Ammon's horn (tissue), 1 donor: Measurements from ENCODE around the gene OLFML1.

Source experiments
- DNase-seq: peaks from one replicate; pipeline ENCODE4 v3.0.0-alpha.2; 2016; ENCODE audit warnings: low spot score

OLFML1 gene

GRCh38 chr11:7532405-7533145 lies 47.3 kb downstream of the OLFML1 start:
- no peak for DNase-seq

GRCh38 chr11:7533199-7534041 lies 48.1 kb downstream of the OLFML1 start:
- no peak for DNase-seq

GRCh38 chr11:7534042-7534378 lies 48.7 kb downstream of the OLFML1 start:
- no peak for DNase-seq

- no peak for DNase-seq
Observed at GRCh38 chr11:7536100-7536499, 50.8 kb downstream of the OLFML1 start.

- no peak for DNase-seq
Observed at GRCh38 chr11:7537265-7537664, 52.0 kb downstream of the OLFML1 start.

DNA sequence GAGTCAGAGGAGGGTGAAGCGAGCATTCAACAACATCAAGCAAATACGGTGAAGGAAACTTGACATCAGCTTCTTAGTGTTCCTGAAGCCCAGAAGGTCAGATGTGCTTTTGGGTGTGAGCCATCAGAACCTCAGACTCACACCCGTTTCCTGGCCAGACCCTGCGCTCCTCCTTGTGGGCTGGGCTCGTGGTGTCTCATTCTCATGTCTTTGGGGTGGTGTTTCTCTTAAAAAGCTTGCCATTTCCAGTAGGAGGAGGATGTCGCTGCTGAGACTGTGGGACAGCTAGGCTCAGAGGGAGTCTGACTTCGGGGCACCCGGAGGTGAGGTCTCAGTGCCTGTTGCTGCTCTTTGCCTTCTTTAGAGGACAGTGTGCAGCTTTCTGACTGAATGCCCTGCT lies 52.7 kb downstream of the OLFML1 start:
- no peak for DNase-seq

DNA sequence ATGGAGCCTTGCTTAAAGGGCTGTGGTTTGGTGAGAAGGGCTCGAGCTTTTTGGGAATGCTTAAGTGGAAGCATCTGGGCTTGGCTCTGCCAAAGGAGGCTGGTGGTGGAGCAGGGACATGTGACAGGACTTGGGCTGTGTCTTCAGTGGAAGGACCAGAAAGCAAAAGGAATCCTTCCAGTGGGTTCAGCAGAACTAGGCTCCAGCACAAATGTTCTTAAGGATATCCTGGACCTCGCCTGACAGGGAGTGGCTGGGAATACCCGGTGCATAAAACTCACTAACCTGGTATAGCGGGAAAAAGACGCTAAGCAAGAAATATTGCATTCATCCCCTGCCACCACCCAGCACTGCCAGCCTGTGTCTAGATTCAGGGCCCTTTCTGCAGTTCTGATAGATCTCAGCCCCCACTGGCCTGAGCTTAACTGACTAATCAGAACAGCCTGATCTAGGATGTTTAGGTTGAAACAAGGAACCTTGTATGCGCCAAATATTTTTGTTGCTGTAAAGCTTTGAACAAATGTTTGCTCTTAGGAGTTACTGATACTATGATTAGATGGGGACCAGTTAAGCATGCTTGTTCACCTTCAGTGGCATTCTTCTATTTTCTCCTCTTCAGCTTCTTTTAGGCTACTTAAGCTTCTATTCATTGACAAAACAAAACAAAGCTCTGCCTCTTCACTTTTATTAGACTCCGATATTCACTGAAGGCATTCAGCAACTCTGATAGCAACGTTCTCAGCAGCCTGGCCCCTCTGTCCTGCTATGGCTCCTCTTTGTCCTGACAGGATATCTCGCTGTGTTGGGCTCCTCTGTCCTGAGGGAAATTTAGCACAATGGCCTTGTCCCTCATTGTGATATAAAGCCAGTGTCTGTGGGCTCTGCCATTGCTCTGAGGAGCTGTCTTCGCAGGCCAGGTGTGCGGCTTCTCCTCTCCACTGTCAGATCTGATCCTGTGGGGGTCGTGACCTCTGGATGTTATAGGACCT lies 53.5 kb downstream of the OLFML1 start:
- no peak for DNase-seq

GRCh38 chr11:7540830-7541555 lies 55.7 kb downstream of the OLFML1 start:
- no peak for DNase-seq

DNA sequence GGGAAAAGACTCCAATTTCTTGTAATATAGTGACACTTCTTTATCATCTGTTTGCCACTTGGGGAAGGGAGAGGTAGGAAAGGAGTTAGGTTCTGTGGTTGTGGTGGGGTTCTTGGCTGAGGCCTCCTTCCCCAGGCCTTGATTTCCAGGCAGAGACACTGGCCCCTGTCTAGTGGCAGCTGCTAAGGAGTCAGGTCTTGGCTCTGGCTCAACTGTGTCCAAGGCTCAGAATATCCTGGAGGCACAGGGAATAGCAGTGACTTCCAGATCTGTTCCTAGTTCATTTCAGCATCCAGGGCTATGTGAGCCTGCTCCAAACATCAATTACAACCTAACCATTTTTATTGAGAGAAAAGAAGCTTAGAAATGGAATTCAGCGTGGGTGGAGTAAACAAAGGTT lies 58.0 kb downstream of the OLFML1 start:
- no peak for DNase-seq

- no peak for DNase-seq
Observed at GRCh38 chr11:7544021-7544420, 58.7 kb downstream of the OLFML1 start.

DNA sequence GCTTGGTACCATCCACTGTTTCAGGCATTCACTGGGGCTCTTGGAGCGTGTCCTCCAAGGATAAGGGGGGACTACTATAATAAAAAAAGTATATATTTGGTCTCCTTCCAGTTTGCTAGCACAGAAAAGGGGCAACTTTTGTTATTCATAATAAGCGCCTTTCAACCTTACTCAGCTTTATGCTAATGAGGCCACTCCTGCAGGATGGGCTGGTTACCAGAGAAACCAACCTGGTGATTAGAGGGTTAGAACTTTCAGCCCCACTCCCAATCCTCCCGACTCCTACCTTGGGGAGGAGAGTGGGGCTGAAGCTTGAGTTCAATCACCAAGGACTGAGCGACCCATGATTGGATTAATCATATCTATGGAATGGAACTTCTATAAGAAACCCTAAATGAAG lies 60.3 kb downstream of the OLFML1 start:
- no peak for DNase-seq

DNA sequence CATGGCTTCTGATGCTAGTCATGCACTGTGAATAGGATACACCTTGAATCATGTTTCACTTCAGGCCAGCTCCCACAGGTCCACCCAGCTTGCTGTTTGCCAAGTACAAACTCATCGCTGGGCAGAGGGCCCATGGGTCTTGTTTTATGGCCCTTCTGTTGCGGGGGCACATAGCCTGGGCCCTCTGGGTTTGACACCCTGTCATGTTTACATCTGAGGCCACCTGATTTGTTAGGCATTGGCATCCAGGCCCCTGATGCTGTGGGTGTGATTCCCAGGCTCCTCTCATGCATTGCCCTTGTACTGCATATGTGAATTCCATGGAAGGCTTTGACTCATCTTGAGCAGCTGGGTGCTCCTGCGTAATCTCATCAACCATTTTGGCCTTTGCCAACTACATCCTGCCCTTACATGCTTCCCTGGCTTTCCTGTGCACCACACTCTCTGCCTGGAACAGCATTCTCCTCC lies 61.1 kb downstream of the OLFML1 start:
- no peak for DNase-seq

DNA sequence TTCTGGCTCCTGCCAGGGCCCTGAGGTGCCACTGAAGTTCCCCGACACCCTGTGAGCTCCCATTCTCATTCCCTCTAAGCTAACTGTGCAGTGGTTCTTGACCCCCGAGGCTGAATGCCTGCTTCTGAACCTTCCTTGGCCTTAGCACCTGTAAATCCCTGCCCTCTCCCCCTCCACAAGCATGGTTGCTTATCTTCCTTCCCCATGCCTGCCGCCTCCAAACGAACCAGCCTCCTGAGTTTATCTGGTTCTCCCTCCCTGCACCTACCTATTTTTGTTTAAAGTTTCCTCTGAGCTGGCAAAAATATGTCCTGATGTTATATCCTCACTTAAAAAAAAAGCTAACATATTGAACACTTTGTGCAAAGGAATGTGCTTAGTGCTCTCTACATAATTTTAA lies 62.4 kb downstream of the OLFML1 start:
- no peak for DNase-seq

- DNase-seq: no peak
Observed at GRCh38 chr11:7548659-7549274, 63.5 kb downstream of the OLFML1 start.

DNA sequence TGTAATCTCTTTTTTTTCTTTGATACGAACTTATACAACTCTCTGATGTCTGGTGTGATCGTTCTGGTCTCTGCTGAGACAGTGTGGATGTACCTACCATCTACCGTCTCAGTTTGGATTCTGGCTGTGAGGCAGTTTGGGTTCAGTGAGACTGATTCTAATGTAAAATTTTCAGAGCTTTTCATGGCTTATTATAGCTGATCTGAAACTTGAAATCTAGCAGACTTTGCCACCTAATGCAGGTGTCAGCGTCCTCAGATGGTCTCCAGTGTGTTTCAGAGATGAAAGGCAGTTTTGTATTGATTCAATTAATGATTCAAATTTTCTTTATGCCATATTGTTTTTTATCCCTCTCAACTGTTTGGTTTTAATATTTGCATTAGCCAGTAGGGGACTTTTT lies 64.4 kb downstream of the OLFML1 start:
- no peak for DNase-seq

- DNase-seq: no peak
Observed at GRCh38 chr11:7551571-7551970, 66.3 kb downstream of the OLFML1 start.

GRCh38 chr11:7552666-7553065 lies 67.4 kb downstream of the OLFML1 start:
- DNase-seq: no peak

- DNase-seq: peak; percentile 78
Observed at GRCh38 chr11:7555052-7555699, 69.9 kb downstream of the OLFML1 start.

DNA sequence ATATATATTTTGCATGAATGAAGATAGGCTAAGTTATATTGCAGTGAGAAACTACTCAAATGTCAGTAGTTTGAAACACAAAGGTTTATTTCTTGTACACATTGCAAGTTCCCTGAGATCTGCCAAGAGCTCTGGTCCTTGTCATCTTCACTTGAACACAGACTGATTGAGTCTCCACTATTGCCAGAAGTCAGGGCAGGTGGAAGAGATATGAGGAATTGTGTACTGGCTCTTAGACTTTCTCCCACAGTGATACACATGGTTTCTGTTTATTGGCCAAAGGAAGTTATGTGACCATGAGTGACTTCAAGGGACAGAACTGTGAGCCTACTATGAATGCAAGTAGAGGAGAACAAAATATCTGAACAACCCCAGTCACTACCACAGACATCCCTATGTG lies 72.7 kb downstream of the OLFML1 start:
- no peak for DNase-seq
